ENCODE measurements around the gene GPRASP1.
"Not testable (repeated sequence)": the region's sequence is repeated elsewhere in the genome, so short reads cannot be mapped to it uniquely, and the experiment has no call there.

The GPRASP1 gene, protein sequence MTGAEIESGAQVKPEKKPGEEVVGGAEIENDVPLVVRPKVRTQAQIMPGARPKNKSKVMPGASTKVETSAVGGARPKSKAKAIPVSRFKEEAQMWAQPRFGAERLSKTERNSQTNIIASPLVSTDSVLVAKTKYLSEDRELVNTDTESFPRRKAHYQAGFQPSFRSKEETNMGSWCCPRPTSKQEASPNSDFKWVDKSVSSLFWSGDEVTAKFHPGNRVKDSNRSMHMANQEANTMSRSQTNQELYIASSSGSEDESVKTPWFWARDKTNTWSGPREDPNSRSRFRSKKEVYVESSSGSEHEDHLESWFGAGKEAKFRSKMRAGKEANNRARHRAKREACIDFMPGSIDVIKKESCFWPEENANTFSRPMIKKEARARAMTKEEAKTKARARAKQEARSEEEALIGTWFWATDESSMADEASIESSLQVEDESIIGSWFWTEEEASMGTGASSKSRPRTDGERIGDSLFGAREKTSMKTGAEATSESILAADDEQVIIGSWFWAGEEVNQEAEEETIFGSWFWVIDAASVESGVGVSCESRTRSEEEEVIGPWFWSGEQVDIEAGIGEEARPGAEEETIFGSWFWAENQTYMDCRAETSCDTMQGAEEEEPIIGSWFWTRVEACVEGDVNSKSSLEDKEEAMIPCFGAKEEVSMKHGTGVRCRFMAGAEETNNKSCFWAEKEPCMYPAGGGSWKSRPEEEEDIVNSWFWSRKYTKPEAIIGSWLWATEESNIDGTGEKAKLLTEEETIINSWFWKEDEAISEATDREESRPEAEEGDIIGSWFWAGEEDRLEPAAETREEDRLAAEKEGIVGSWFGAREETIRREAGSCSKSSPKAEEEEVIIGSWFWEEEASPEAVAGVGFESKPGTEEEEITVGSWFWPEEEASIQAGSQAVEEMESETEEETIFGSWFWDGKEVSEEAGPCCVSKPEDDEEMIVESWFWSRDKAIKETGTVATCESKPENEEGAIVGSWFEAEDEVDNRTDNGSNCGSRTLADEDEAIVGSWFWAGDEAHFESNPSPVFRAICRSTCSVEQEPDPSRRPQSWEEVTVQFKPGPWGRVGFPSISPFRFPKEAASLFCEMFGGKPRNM (N-terminal part only)

DNA sequence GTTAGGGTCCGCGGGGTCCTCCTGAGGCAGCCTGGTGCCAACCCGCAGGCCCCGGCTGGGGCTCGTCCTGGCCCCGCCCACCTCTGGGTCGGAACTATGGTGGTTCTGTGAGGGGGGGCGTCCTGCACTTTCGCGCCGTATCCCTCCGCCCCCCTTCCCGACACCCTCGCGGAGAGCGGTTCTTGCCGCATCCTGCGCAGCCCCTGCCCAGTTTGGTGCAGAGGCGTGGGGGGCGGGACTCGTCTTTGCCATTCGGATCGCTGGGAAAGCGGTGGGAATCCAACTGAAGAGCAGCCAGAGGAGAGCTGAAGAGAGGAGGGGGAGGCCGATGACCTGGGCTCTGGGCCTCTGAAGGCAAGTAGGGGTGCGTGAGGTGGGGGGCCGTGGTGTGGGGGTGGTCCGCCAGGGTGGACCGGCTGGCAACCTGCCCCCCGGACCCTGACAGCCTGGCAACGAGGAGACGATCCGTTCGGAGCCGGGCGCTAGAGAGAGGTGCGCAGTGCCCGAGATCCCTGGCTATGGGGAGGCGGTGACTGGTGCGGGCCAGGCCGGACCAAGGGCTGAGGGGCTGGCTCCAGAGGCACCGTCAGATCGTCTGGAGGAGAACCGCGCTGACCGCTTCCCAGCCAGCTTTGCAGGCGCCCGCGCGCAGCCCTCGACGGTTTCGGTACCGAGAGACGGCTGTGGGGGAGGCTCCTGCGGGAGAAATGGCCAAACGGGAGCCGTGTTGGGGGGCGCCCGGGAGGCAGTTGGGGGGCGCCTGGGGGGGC is at the start of gene GPRASP1:
Gene GPRASP1, plus strand, starts transcription at position 242 of the 770 bp plus-strand sequence. CDS start 2,431 bp downstream, outside the sequence.
- DNase-seq: no peak

DNA sequence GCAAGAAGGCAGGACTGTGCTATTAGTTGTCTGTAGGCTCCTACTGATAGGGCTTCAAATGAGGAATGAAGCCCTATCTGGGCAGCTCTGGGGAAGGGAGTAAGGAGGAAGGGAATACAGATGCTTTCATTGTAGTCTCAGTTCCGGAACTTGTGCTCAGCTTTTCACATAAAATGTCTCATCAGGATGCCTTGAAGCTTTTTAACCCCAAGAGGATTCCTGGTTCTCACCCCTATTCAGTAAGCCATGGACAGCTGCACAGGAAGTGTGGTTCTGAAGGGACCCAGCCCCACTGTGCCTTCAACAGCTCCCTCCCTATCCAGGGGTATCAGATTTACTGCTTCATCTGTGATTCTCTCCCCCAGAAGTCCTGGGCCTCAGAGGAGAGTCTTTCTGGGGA is 47.0 kb upstream of the GPRASP1 start:
- no peak for DNase-seq

DNA sequence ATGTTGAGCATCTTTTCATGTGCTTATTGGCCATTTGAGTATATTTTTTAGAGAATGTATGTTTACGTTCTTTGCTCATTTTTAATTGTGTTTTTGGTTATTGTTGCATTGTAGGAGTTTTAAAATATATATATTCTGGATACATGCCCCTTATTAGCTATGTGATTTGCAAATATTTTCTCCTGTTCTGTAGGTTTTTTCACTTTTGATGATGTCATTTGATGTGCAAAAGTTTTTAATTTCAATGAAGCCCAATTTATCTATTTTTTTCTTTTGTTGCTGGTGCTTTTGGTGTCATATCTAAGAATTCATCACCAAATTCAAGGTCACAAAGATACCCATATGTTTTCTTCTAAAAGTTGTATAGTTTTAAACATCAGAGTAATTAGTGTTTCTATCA is 45.2 kb upstream of the GPRASP1 start:
- DNase-seq: no peak

DNA sequence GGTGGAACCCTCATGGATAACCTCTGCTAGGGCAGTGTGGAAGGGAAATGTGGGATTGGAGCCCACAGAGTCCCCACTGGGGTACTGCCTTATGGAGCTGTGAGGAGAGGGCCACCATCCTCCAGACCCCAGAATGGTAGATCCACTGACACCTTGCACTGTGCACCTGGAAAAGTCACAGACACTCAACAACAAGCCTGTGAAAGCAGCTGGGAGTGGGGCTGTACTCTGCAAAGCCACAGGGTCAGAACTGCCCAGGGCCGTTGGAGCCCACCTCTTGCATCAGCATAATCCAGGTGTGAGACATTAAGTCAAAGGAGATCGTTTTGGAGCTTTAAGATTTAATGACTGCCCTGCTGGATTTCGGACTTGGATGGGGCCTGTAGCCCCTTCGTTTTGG is 40.4 kb upstream of the GPRASP1 start:
- no peak for DNase-seq

DNA sequence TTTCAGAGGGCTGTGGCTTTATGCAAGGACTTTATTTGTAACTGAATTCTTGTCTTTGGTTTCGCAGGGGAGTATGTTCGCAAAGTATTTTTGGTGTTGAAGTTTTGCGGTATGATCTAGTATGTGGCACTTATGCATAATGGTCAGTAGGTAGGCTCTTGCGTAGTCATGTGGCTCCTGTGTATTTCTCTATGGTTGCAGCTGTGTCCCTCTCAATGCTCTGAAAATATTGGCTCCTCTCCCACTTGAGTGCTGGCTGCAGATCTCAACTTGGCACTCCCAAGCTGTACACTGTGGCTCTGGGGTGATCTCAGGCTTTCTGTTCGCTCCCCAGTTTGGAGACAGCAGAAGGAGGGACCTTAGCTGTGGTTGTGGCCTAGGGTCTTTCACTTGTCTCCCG is 27.2 kb upstream of the GPRASP1 start:
- DNase-seq: no peak

DNA sequence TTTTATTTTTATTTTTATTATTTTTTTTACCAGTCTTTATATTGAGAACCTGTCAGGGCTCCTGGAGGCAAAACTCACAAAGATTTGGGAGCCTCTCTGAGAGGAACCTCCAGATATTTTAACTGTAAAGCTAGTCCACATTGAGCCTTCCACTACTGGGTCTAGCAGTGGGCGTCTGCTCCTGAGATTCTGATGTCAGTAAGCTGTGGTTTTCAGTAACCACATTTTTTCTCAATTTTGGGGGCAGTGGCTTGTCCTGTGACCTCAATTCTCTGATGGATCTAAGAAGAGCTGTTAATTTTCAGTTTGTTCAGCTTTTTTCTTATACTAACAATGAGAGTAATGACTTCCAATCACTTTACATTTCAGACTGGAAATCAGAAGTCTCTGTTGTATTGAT is 23.6 kb upstream of the GPRASP1 start:
- no peak for DNase-seq

DNA sequence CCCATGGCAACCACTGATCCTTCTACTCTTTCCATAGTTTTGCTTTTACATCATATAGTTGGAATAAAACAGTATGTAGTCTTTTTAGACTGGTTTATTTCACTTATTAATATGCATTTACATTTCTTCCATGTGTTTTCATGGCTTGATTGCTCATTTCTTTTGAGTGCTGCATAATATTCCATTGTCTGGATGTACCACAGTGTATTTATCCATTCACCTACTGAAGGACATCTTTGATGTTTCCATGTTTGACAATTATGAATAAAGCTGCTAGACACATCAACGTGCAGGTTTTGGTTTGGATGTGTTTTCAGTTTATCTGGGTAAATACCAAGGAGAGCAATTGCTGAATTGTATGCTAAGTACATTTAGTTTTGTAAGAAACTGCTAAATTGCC is 13.7 kb upstream of the GPRASP1 start:
- no peak for DNase-seq

DNA sequence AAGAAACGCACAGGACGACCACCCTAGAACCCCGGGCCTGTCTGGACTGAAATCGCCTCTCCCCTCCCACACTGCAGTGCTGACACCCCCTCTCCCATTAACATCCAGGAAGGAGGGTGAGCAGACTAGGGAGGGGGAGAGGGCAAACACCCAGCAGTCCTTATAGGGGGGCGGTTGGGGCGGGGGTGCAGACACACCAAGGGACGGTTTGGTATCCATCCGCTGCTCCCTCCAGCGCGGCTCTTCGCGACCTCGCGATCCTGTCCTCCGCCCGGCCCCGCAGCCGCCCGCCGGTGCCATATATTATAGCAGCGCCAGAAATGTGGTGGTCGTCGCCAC is 411 bp upstream of the GPRASP1 start:
- no peak for DNase-seq

DNA sequence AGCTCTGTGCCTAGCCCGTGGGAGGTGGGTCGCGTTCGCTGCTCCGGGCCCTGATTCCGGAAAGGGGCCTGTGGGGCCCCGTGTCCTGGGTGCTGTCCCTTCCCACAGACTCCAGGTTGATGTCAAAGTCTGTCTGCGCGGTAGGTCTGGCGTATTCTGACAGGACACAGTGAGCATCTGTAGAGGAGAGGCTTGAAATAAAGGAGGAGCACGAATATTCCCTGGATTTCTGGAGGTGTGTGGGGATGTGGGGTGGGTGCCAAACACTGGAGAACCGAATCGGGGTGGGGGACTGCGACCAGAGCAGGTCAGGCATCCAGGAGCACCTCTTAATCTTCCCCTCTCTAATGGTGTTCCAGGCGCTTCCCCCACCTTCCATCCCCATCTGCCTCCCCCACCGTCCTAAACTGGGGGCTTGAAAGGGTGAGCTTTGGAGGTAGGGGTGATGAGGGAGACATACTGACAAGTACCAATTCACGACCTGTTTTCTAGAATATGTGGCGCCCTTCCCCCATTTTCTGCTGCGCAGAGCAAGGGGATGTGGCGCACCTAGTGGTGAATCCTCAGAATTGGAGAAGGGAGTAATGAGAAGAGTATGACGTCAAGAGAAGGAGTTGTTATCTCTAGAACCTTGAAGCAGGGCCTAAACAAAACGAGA is 877 bp downstream of the GPRASP1 start:
- DNase-seq: no peak

DNA sequence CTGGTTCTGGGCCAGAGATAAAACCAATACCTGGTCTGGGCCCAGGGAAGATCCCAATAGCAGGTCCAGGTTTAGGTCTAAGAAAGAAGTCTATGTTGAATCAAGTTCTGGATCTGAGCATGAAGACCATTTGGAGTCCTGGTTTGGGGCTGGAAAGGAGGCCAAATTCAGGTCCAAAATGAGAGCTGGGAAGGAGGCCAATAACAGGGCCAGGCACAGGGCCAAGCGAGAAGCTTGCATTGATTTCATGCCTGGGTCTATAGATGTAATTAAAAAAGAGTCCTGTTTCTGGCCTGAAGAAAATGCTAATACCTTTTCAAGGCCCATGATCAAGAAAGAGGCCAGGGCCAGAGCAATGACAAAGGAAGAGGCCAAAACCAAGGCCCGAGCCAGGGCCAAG is 3.4 kb downstream of the GPRASP1 start:
- DNase-seq: no peak

DNA sequence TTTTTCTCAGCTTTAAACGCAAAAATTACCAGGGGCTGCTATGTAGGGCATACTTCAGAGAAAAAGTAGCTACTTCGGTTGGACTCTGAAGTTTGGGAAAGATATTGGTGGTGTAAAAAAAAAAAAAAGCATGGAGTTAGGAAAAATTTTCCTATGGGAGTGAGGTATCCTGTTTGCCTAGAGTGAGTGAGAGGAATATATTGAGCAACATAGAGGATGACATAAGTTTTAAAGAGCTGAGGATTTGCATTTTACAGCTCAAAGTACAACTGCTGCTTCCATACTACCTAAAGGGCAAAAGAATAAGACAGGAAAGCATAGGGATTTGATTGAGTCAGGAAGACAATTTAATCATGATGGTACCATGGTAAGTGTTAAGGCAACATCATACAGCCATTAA is 7.3 kb downstream of the GPRASP1 start:
- DNase-seq: no peak

DNA sequence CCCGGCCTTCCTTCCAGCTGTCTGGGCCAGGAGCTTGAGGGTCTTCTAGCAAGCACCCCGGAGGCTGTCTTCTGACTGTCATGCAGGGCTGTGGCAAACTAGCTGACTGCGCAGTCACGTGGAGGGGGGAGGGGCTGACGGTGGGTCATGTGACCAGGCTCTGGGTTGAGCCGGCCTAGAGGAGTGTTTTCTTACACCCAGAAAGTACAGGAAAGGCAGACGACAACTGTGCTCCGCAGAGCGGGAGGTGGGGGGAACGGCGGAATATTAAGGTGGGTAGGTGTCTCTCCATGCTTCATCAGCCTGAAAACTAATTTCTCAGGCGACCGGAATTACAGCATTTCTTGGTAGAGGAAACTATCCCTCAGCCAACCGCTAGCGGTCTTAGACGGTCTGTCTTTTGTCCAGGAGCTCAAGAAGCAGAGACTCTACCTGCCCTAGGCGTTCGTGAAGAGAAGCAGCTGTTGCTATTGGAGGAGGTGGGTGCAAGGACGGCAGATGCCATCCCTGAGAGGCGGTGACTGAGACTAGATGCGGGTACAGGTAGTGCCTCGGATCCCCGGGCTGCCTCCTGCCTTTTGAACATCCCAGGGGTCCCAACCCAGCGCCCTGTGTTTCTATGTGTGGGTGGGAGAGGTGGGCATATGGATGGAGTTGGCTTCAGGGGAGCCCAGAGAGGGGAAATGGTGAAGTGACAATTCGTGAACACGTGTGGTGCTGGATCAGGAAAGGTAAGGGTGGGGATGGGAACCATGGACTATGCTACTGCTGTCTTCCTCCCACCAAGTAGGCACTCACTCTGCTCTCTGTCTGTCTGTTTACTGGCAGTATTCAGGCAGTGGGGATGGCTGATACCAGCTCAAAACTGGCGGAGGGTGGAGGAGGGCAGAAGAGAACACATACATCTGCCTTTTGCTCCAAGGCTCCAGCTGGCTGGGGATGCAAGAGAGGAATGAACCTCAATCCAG is 8.8 kb downstream of the GPRASP1 start:
- DNase-seq: peak; percentile 26

DNA sequence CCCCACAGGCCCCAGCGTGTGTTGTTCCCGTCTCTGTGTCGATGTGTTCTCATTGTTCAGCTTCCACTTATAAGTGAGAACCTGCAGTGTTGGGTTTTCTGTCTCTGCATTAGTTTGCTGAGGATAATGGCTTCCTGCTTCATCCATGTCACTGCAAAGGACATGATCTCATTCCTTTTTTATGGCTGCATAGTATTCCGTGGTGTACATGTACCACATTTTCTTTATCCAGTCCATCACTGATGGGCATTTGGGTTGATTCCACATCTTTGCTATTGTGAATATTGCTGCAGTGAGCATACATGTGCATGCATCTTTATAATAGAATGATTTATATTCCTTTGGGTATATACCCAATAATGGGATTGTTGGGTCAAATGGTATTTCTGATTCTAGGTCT is 12.5 kb downstream of the GPRASP1 start:
- not testable (repeated sequence) for DNase-seq

DNA sequence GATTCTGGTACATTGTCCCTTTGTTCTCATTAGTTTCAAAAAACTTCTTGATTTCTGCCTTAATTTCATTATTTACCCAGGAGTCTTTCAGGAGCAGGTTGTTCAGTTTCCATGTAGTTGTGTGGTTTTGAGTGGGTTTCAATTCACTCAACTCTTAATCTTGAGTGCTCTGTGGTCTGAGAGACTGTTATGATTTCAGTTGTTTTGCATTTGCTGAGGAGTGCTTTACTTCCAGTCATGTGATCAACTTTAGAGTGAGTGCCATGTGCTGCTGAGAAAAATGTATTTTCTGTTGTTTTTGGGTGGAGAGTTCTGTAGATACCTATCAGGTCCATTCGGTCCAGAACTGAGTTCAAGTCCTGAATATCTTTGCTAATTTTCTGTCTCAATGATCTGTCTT is 15.8 kb downstream of the GPRASP1 start:
- not testable (repeated sequence) for DNase-seq

DNA sequence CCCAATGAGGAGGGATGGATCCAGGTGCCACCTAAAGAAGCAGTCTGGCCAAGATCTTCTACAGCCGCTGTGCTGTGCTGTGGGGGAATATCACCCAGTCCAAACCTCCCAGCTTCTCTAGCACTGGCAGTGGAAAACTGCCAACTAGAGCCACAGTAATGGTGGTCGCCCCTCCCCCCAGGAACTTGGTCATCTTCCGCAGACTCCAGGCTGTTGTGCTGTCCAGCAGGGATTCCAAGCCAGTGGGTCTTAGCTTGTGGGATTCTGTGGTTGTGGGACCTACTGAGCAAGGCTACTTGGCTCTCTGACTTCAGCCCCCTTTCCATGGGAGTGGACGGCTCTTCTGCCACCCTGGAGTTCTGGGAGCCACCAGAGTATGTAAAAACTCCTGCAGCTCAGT is 18.2 kb downstream of the GPRASP1 start:
- no peak for DNase-seq

DNA sequence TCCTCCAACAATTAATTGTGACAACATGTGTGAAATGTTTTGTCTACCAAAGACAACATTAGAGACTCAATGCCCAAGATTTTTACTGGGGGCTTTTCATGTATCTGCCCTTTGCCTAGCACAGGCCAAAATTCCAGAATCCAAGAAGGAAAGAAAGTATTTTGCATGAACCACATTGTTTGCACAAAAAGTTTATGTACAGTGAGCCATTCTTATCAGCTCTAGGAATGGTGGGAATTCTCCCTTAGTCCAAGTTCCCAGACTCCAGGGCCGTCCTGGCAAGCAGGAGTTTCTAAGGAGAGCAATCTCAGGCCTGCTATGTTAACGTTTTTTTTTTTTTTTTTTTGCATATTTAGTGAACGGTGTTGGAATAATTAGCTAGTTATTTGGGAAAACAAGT is 21.6 kb downstream of the GPRASP1 start:
- no peak for DNase-seq

DNA sequence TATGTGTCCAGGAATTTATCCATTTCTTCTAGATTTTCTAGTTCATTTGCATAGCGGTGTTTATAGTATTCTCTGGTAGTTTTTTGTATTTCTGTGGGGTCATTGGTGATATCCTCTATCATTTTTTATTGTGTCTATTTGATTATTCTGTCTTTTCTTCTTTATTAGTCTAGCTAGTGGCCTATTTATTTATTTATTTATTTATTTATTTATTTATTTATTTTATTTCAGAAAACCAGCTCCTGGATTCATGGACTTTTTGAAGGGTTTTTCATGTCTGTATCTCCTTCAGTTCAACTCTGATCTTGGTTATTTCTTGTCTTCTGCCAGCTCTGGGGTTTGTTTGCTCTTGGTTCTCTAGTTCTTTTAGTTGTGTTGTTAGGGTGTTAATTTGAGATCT is 26.2 kb downstream of the GPRASP1 start:
- not testable (repeated sequence) for DNase-seq

DNA sequence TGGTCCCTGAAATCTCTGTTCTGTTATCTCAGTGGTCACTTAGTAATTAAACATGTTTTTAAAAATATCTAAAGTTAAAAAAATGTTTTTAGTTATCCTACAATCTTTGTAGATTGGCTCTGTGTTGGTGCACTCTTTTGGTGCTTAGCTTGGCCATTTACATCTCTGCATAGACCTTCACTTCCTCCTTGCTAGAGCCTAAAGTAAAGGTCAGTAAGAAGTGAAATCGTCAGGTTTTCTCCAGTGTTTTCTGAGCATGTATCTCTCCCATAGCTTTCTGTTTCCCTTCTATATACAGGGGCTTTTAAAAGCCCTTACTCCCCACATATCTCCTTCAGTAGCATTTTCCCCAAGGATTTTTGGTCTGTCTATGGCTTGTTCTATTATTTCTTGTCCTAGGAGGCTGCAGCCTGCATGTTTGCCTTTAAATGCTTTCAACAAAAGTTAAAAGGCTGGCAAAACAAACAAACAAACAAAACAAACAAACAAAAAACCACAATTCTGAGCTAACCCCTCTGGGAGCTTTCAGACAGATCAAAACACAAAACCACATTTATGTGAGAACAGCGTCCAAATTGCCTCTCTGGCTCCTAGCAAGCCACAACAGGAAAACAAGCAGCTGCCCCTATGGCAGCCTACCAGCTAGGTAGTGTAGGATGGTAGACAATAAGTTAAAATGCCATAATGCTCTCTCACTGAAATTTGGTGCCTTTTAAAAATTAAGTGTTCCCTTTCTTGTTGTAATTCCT is 33.7 kb downstream of the GPRASP1 start:
- no peak for DNase-seq

DNA sequence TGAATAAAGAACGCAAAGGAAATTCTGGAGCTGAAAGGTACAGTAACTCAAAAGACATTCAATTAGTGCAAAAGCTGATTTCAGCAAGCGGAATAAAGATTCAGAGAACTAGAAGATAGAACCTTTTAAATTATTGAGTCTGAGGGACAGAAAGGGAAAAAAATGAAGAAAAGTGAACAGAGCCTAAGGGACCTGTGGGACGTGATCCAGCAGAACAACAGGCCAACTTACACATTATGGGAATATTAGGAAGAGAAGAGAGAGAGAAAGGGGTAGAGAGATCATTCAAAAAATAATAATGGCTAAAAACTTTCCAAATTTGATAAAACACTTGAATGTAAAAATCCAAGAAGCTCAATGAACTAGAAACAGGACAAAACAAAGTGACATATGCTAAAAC is 43.5 kb downstream of the GPRASP1 start:
- DNase-seq: no peak

DNA sequence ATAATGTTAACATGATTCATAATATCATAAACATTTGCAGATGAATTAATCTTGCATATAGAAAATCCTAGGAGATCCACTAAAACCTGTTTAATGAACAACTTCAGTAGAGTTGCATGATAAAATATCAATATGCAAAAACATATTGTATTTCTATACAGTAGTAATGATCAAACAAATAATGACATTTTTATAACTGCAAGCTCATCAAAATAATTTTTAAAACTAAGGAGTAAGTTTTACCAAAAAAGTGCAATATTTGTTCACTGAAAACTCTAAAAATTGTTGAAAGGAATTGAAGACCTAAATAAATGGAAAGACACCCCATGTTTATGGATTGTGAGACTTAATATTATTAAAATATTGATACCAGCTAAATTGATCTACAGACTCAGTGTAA is 45.0 kb downstream of the GPRASP1 start:
- no peak for DNase-seq

All from amniotic stem cell (primary cell).